ENCODE data around the gene TNFRSF6B.

GRCh38 chr20:63659370-63659769, 37.1 kb upstream of the TNFRSF6B start:
- TF ChIP-seq CTCF (IDR thresholded peaks at IDR 0.05) (no peak), POLR2A (IDR thresholded peaks at IDR 0.05) (no peak)
